Neuron (in vitro differentiated cells): ENCODE results near the gene EXOSC7.

Experiments used
- H2AFZ ChIP-seq: one replicate; pipeline ENCODE4 v1.6.1; 2013; ENCODE audit warnings: low read depth, mild to moderate bottlenecking, inconsistent platforms, low read length, moderate library complexity
- H3K27me3 ChIP-seq: one replicate; pipeline ENCODE4 v1.6.1; 2013; ENCODE audit warnings: low read length; ENCODE audit not compliant: insufficient read depth
- H3K36me3 ChIP-seq: one replicate; pipeline ENCODE4 v1.6.1; 2013; ENCODE audit warnings: low read length; ENCODE audit not compliant: insufficient read depth
- H3K4me1 ChIP-seq: one replicate; pipeline ENCODE4 v1.6.1; 2013; ENCODE audit warnings: low read length; ENCODE audit not compliant: insufficient read depth
- H3K4me3 ChIP-seq: 2 replicates; pipeline ENCODE4 v1.5.1; 2013; ENCODE audit warnings: mild to moderate bottlenecking, low read length, moderate library complexity
- H3K9me3 ChIP-seq: one replicate; pipeline ENCODE4 v1.6.1; 2013; ENCODE audit warnings: low read length

The EXOSC7 gene

GRCh38 chr3:45003859-45004258 lies 27.8 kb downstream of the EXOSC7 start:
- H2AFZ ChIP-seq: no peak overlapping the region
- H3K9me3 ChIP-seq: peaks cover 18% of the 10 kb centered on the region
- no peaks in the 10 kb centered on the region for H3K4me1 ChIP-seq
- peaks cover 76% of the 10 kb centered on the region for H3K36me3 ChIP-seq
- no peak overlapping the region for H3K4me3 ChIP-seq
- H3K27me3 ChIP-seq: no peaks in the 10 kb centered on the region

DNA sequence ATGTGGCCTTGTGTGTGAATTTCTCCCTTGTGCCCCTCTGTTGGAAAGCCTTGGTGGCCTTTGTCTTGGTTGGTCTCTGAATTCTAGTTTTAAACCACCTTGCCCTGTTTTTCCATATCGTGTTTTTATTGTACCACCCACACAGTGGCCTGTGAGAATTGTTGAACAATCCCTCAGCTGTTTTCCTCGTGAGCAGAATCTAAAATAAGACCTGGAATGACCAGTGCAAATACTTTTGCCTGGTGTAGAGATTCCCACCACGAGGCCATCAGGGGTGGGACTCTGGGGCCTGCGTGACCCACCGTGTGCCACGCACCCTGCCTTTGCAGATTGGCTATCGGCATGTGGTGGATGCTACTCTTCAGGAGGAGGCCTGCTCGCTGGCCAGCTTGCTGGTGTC lies 31.0 kb downstream of the EXOSC7 start:
- Histone ChIP-seq H3K4me3 (no peak overlapping the region), H3K4me1 (no peaks in the 10 kb centered on the region), H3K9me3 (peaks cover 18% of the 10 kb centered on the region), H3K27me3 (no peaks in the 10 kb centered on the region), H3K36me3 (peaks cover 56% of the 10 kb centered on the region), H2AFZ (no peak overlapping the region)

DNA sequence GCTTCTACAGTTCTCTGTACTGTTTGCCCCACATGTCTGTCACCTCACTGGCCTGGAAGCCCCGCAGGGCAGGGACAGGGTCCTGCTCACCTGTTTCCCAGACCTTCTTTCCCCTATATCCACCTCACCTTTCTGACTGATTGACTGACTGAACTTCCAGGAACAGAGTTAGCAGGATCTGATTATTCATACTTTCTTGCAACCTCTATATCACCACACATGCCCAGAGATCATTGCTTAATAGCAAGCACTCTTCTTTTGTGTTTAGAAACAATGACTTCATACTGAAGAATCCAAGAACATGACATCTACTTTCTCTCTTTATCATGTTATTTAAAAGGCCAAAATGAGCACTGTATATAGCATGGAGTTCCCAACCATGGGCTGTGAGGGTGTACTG lies 32.1 kb downstream of the EXOSC7 start:
- Histone ChIP-seq H2AFZ (no peak overlapping the region), H3K36me3 (peaks cover 58% of the 10 kb centered on the region), H3K4me1 (no peaks in the 10 kb centered on the region), H3K4me3 (no peak overlapping the region), H3K9me3 (peaks cover 15% of the 10 kb centered on the region), H3K27me3 (no peaks in the 10 kb centered on the region)

GRCh38 chr3:45009868-45010267 lies 33.8 kb downstream of the EXOSC7 start:
- Histone ChIP-seq H2AFZ (no peak overlapping the region), H3K9me3 (peaks cover 8% of the 10 kb centered on the region), H3K4me3 (no peak overlapping the region), H3K4me1 (no peaks in the 10 kb centered on the region), H3K27me3 (no peaks in the 10 kb centered on the region), H3K36me3 (peaks cover 54% of the 10 kb centered on the region)

DNA sequence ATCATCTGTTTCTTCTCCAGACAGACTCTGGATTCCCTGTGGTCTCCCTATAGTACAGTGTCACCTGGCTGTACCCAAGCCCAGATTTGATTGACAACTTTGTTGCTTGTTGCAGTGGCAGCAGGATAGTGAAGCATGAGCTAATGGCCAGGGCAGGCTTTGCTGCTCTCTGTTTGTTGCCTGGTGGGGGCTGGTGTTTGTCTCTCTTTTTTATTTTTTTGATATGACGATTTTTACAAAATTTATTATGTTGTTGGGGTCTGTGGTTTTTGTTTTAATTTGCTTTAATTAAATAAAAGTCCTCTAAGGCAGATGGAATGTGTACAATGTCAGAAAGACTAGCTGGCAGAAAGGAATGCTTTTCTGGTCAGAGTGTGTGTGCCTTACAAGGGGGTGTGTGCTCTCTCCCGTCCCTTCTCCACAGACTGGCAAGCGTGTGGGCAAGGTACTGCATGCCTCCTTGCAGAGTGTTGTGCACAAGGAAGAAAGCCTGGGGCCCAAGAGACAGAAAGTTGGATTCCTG lies 34.8 kb downstream of the EXOSC7 start:
- Histone ChIP-seq H2AFZ (no peak overlapping the region), H3K9me3 (peaks cover 2% of the 10 kb centered on the region), H3K27me3 (no peaks in the 10 kb centered on the region), H3K4me3 (no peak overlapping the region), H3K36me3 (peaks cover 53% of the 10 kb centered on the region), H3K4me1 (no peaks in the 10 kb centered on the region)

GRCh38 chr3:45011756-45012508 lies 35.9 kb downstream of the EXOSC7 start:
- Histone ChIP-seq H2AFZ (no peak overlapping the region), H3K36me3 (peaks cover 50% of the 10 kb centered on the region), H3K4me1 (no peaks in the 10 kb centered on the region), H3K4me3 (no peak overlapping the region), H3K27me3 (no peaks in the 10 kb centered on the region), H3K9me3 (peaks cover under 1% of the 10 kb centered on the region)

DNA sequence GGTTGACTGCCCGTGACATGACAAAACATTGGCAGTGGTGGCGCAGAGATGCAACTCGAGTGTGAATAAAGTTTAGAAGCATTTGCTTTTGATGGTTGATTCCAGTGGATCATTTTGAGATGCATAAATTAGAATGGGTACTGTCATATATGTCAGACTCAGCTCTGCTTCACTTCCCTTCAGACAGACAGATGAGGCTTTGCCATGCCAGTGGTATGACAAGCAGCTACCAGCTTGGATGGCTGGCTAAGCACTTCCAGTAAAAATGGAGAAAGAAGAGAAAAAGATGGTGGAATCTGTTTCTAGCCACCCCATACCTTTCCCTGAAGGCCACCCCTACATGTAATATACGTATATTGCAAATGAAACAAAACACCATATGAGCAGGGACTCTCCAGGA lies 36.5 kb downstream of the EXOSC7 start:
- H3K9me3 ChIP-seq: no peaks in the 10 kb centered on the region
- H3K4me3 ChIP-seq: no peak overlapping the region
- no peak overlapping the region for H2AFZ ChIP-seq
- H3K4me1 ChIP-seq: no peaks in the 10 kb centered on the region
- H3K36me3 ChIP-seq: peaks cover 44% of the 10 kb centered on the region
- no peaks in the 10 kb centered on the region for H3K27me3 ChIP-seq

DNA sequence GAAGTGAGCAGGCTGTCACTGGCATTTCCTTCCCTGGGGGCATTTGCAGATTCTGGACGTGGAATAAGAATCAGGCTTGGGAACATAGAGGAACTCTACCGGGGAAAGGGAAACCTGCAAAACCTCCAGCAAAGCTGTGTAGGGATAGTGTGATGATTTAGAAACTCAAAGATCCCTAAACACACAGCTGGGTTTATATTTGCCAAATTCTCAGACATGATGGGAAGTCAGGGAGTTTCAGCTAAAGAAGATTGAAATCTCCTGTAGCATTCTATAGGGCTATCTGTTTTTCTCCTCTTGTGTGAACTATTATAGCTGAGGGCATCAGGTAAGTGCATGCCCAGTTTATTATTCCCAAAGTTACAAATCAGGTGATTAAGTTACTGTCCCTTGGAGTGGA lies 40.9 kb downstream of the EXOSC7 start:
- Histone ChIP-seq H3K27me3 (no peaks in the 10 kb centered on the region), H3K9me3 (no peaks in the 10 kb centered on the region), H3K4me1 (no peaks in the 10 kb centered on the region), H3K36me3 (peaks cover 29% of the 10 kb centered on the region), H3K4me3 (no peak overlapping the region), H2AFZ (no peak overlapping the region)

DNA sequence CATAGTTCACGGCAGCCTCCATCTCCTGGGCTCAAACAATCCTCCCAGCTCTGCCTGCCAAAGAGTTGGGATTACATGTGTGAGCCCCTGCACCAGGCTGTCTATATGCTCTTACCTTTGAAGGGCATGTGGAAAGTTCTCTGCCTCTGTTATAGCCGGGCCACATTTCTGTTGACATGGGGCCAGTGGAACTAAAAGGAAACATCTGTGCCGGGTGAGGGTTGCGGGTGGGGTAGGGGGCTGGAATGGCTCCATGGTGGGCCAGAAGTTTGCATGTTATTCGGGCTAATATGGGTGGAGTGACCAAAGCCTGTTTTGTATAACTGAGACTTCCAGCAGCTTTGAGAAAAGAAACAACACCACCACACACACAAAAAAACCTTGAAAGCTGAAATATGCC lies 41.8 kb downstream of the EXOSC7 start:
- Histone ChIP-seq H3K27me3 (no peaks in the 10 kb centered on the region), H3K4me1 (no peaks in the 10 kb centered on the region), H2AFZ (no peak overlapping the region), H3K4me3 (no peak overlapping the region), H3K36me3 (peaks cover 20% of the 10 kb centered on the region), H3K9me3 (no peaks in the 10 kb centered on the region)

DNA sequence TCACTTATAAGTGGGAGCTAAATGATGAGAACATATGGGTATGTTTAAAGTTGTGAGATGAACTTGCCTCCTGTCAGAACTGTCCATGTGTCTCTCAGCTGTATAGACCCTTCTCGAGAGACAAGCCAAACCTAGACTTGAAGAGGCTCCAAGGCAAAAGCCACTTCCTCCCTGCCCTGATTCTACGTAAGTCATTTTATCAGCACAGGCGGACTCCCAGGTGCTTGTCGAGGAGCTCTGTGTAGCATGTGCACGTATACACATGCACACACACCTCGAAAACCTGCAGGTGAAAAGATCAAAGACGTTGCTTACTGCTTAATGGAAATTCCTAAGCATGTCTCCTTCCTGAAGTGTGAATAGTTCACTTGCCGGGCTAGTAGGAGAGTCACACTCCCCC lies 44.5 kb downstream of the EXOSC7 start:
- Histone ChIP-seq H3K9me3 (no peaks in the 10 kb centered on the region), H2AFZ (no peak overlapping the region), H3K4me1 (no peaks in the 10 kb centered on the region), H3K4me3 (no peak overlapping the region), H3K36me3 (peaks cover 3% of the 10 kb centered on the region), H3K27me3 (no peaks in the 10 kb centered on the region)

DNA sequence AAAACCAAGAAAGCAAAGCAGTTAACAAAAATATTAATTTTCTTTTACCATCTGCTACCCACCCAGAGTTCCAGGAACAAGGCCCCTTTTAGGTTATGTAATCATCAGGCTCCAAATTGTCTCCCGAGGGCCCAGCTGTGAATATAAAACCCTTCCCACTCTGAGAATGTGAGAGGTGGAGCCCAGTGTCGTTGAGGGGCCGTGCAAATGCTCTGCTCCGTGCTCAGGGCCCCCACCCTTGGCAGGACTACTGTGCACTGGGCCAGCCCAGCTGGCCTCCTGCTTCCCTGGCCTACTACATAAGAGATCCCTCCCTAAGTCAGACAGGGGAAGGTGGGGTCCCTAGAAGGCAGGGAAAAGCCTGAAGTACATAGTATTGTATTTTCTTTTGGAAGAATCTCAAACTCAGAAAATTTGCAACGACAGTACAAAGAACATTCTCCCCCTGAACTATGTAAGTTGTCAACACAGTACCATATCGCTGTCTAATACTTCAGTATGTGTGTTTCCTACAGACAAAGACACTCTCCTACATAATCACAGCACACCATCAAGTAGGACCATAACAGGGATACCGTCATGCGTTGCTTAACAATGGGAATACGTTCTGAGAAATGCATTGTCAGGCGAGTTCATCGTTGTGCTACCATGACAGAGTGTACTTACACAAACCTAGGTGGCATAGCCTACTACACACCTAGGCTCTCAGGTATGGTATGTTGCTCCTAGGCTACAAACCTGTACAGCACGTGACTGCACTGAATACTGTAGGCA lies 45.7 kb downstream of the EXOSC7 start:
- Histone ChIP-seq H3K9me3 (no peaks in the 10 kb centered on the region), H3K36me3 (no peaks in the 10 kb centered on the region), H3K27me3 (no peaks in the 10 kb centered on the region), H3K4me1 (peaks cover 2% of the 10 kb centered on the region), H2AFZ (no peak overlapping the region), H3K4me3 (no peak overlapping the region)

- Histone ChIP-seq H2AFZ (no peak overlapping the region), H3K36me3 (no peaks in the 10 kb centered on the region), H3K4me1 (peaks cover 15% of the 10 kb centered on the region)
These were observed 47.6 kb downstream of the EXOSC7 start for GRCh38 chr3:45023675-45024074.

GRCh38 chr3:45024542-45025255 lies 48.7 kb downstream of the EXOSC7 start:
- Histone ChIP-seq H3K9me3 (no peaks in the 10 kb centered on the region), H3K4me1 (peaks cover 15% of the 10 kb centered on the region), H3K4me3 (no peak overlapping the region), H3K27me3 (no peaks in the 10 kb centered on the region), H2AFZ (no peak overlapping the region), H3K36me3 (no peaks in the 10 kb centered on the region)

More at GRCh38 chr3:45023675-45024074, 47.6 kb downstream of the EXOSC7 start:
- Histone ChIP-seq H3K9me3 (no peaks in the 10 kb centered on the region), H3K4me3 (no peak overlapping the region), H3K27me3 (no peaks in the 10 kb centered on the region)
